BJ (cell line): Measurements from ENCODE around the gene PRPF19. TPM values are rescaled to one million over a fixed set of nuclear protein-coding genes. Genes with fewer than 3 reads are reported as not detected.
A peak's percentile ranks its signal among the peaks of the same experiment; 100 is the strongest.

ENCODE experiments used
- CTCF ChIA-PET: fragments of 350-600 bp; formaldehyde crosslinking; extraction: SDS; loops from one replicate; lab custom pipeline; 2021; ENCODE audit warnings: antibody characterized with exemption, inconsistent platforms; lab: Yijun Ruan, JAX
- POLR2A ChIA-PET: fragments of 300-600 bp; sonication (Branson Sonifier 250); formaldehyde crosslinking; extraction: SDS; loops from one replicate; lab custom pipeline; 2021; ENCODE audit warnings: antibody characterized with exemption; lab: Charles Lee
- DNase-seq: peaks from one replicate; pipeline ENCODE4 v3.0.0-alpha.2; 2011; ENCODE audit warnings: low read depth
- H3K27me3 ChIP-seq: 2 replicates; pipeline ENCODE4 v1.6.0; 2011; ENCODE audit warnings: low read length; ENCODE audit not compliant: control insufficient read depth, insufficient read depth
- H3K36me3 ChIP-seq: 2 replicates; pipeline ENCODE4 v1.5.1; 2011; ENCODE audit warnings: low read length; ENCODE audit not compliant: control insufficient read depth, insufficient read depth
- H3K4me3 ChIP-seq: 2 replicates; pipeline ENCODE4 v1.5.1; 2011; ENCODE audit warnings: low read depth, mild to moderate bottlenecking, control low read depth, low read length
- polyA plus RNA-seq: library from polyadenylated mRNA; depleted of rRNA; stranded (reverse); fragments of >200 nt; gene quantifications from 2 replicates; pipeline ENCODE4 v1.2.3, GENCODE V29; 2011
- TF ChIP-seq, protein P1 (sequence below): IDR thresholded peaks from 2 replicates; pipeline ENCODE4 v1.5.1; 2011; ENCODE audit warnings: low read depth, mild to moderate bottlenecking, control low read depth, inconsistent platforms, low read length, moderate library complexity; ENCODE audit not compliant: insufficient read depth

PRPF19 gene
- polyA plus RNA-seq, 1 experiment: 48.6 TPM

DNA sequence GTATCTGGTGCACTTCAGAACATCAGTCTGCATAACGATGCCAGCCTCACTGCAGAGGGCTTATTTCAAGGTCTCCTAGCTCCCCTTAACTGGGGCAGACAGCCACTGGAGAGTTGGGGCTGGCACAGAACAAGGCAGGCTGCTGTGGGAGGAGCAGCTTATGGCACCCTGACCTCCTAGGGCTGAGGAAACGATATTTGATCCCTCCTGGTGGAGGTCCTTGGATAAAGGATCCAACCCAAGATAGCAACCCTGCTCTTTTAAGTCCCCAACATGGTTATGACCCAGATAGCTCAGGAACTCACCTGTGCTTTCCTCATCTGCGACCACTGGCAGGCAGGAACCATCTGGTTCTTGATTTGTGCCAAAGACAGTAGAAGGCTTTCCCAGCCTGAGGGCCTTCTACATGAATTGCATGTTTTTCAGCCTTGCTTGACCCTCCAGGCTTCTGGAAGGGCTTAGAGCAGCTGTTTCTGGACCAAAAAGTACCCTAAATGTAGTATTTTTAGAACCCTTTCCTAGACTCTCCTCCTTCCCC, 10.4 kb upstream of the PRPF19 start:
- CTCF ChIA-PET: interaction anchor here (0.7 kb wide), 1 partner anchor 29 kb away, joined by 3 read pairs; no protein-coding TSS in a partner anchor
- TF ChIP-seq, protein P1, sequence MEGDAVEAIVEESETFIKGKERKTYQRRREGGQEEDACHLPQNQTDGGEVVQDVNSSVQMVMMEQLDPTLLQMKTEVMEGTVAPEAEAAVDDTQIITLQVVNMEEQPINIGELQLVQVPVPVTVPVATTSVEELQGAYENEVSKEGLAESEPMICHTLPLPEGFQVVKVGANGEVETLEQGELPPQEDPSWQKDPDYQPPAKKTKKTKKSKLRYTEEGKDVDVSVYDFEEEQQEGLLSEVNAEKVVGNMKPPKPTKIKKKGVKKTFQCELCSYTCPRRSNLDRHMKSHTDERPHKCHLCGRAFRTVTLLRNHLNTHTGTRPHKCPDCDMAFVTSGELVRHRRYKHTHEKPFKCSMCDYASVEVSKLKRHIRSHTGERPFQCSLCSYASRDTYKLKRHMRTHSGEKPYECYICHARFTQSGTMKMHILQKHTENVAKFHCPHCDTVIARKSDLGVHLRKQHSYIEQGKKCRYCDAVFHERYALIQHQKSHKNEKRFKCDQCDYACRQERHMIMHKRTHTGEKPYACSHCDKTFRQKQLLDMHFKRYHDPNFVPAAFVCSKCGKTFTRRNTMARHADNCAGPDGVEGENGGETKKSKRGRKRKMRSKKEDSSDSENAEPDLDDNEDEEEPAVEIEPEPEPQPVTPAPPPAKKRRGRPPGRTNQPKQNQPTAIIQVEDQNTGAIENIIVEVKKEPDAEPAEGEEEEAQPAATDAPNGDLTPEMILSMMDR: no peak

DNA sequence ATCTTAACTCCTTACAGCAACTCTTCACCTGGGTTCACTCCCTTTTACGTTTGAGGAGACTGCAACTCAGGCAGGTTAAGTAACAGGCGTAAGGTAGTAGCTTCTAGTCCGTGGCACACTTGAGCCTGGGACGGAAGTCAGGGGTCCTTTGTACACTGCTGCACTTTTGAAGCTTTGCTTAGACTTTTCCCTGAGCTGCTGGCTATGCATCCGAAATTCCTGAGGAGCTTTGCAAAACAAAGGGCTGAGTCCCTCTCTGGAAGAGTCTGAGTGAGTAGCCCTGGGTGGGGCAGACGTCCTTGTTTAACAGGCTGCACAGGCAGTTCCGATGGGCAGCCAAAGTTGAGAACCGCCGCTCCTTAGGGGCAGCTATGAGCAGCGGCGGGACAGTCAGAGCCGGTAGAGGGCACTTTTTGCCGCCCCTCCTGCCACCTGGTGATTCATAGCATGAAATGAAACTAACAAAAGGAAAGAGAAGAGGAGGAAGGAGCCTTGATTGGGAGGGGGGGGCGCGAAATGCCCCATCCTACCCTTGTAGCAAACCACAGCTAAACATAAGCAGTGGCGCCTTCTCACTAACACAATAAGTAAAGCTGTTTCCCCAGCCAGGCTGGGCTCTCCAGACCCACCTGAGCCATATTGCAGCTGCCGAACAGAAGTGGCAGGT, 9.0 kb upstream of the PRPF19 start:
- no peaks in the 10 kb centered on the region for H3K36me3 ChIP-seq
- ChIA-PET CTCF (interaction anchor here (0.5 to 1.5 kb wide), 12 partner anchors 8 to 287 kb away, joined by 3 to 5 read pairs (median 3); partner anchors contain the start of gene TMEM132A), POLR2A (interaction anchor here (0.7 kb wide), 1 partner anchor 454 kb away, joined by 3 read pairs; no protein-coding TSS in a partner anchor)
- TF ChIP-seq, protein P1: peak; percentile 49
- no peaks in the 10 kb centered on the region for H3K27me3 ChIP-seq
- H3K4me3 ChIP-seq: peak overlapping the region; percentile 66
- no peak for DNase-seq

More for the DNA sequence above, 10.4 kb upstream of the PRPF19 start:
- no peaks in the 10 kb centered on the region for H3K27me3 ChIP-seq
- DNase-seq: no peak
- no peak overlapping the region for H3K4me3 ChIP-seq
- H3K36me3 ChIP-seq: peaks cover 7% of the 10 kb centered on the region
- POLR2A ChIA-PET: no interaction called here

- CTCF ChIA-PET: interaction anchor here (0.9 to 1.5 kb wide), 7 partner anchors 9 to 272 kb away, joined by 3 to 5 read pairs (median 3); partner anchors contain the start of gene TMEM132A
- POLR2A ChIA-PET: interaction anchor here (0.7 kb wide), 1 partner anchor 455 kb away, joined by 3 read pairs; no protein-coding TSS in a partner anchor
- TF ChIP-seq, protein P1: no peak
- Histone ChIP-seq H3K36me3 (no peaks in the 10 kb centered on the region), H3K27me3 (0 out of 2 replicates have a peak, but pooled peaks cover 2% of the 10 kb centered on the region), H3K4me3 (peak overlapping the region; percentile 66)
- no peak for DNase-seq
Measured at GRCh38 chr11:60914633-60915247, 8.4 kb upstream of the PRPF19 start.

- TF ChIP-seq, protein P1: no peak
- ChIA-PET POLR2A (interaction anchor here (0.5 kb wide), 1 partner anchor 646 kb away, joined by 4 read pairs; no protein-coding TSS in a partner anchor), CTCF (interaction anchor here (0.8 to 1.5 kb wide), 6 partner anchors 10 to 273 kb away, joined by 3 to 4 read pairs (median 3); no protein-coding TSS in a partner anchor)
- Histone ChIP-seq H3K36me3 (no peaks in the 10 kb centered on the region), H3K4me3 (peak within 1 kb of the TSS; percentile 66), H3K27me3 (0 out of 2 replicates have a peak, but pooled peaks cover 2% of the 10 kb centered on the region)
- peak; percentile 59 for DNase-seq
Measured at GRCh38 chr11:60913793-60914632, 7.6 kb upstream of the PRPF19 start, which contains the start of gene TMEM109. TSS of gene TMEM109 (plus strand) at chr11:60914158. CDS start at chr11:60919694, 5,536 bp downstream.
